H1 (cell line): ENCODE data around the gene MRPL55. TPM values are rescaled to one million over a fixed set of nuclear protein-coding genes. Genes with fewer than 3 reads are reported as not detected.

ENCODE experiments used
- CTCF ChIA-PET: fragments of 300-600 bp; sonication (Branson Sonifier 250); formaldehyde crosslinking; loops from one replicate; lab custom pipeline; 2021; ENCODE audit not compliant: partially characterized antibody; lab: Charles Lee
- POLR2A ChIA-PET: fragments of 300-600 bp; sonication (Branson Sonifier 250); formaldehyde crosslinking; loops from one replicate; lab custom pipeline; 2021; ENCODE audit warnings: inconsistent platforms; ENCODE audit not compliant: partially characterized antibody; lab: Charles Lee
- DNase-seq, 2 experiments: peaks; one replicate each; pipeline versions ENCODE4 v3.0.0 to v3.0.0-alpha.2; 2010 to 2022; ENCODE audit warnings: low spot score in 2 of 2, low read depth in 1 of 2, mixed read lengths in 1 of 2
- FAIRE-seq: peaks from 2 replicates; lab custom pipeline; 2011; peaks lifted over from hg19 to GRCh38; lab: Jason Lieb, UNC
- H2AFZ ChIP-seq: 2 replicates; pipeline ENCODE4 v1.8.1; 2012; ENCODE audit warnings: low read length, inconsistent platforms
- H2AK5ac ChIP-seq: 2 replicates; pipeline ENCODE4 v1.6.1; 2013; ENCODE audit warnings: low read depth, low read length
- H2BK120ac ChIP-seq: replicated peaks from 2 replicates; pipeline ENCODE3; 2013; ENCODE audit warnings: low read depth, low read length, inconsistent platforms
- H2BK12ac ChIP-seq: 2 replicates; pipeline ENCODE4 v1.6.1; 2013; ENCODE audit warnings: low read depth, low read length
- H2BK15ac ChIP-seq: 2 replicates; pipeline ENCODE4 v1.6.1; 2013; ENCODE audit warnings: low read length
- H2BK20ac ChIP-seq: 2 replicates; pipeline ENCODE4 v1.6.1; 2013; ENCODE audit warnings: low read length
- H2BK5ac ChIP-seq: 2 replicates; pipeline ENCODE4 v1.6.1; 2013; ENCODE audit warnings: low read depth, low read length
- H3K14ac ChIP-seq: 2 replicates; pipeline ENCODE4 v1.6.1; 2013; ENCODE audit warnings: inconsistent platforms; ENCODE audit not compliant: insufficient read length
- H3K18ac ChIP-seq: 2 replicates; pipeline ENCODE4 v1.6.1; 2013; ENCODE audit warnings: low read length; ENCODE audit errors: extremely low read depth
- H3K23ac ChIP-seq: 2 replicates; pipeline ENCODE4 v1.6.1; 2013; ENCODE audit warnings: inconsistent platforms; ENCODE audit not compliant: insufficient read length
- H3K23me2 ChIP-seq: 2 replicates; pipeline ENCODE4 v1.6.1; 2013; ENCODE audit warnings: low read depth, low read length
- H3K27ac ChIP-seq: 2 replicates; pipeline ENCODE4 v1.6.1; 2011; ENCODE audit warnings: low read depth, low read length, inconsistent platforms
- H3K27me3 ChIP-seq, 4 experiments: replicated peaks in 1 of 4; 1 replicate in 1 of 4; 2 replicates in 3 of 4; pipeline versions ENCODE4 v1.6.1 to v1.8.1; 2011 to 2013; ENCODE audit warnings: low read length in 3 of 4, mild to moderate bottlenecking in 3 of 4, inconsistent platforms in 2 of 4, mixed read lengths in 2 of 4, moderate library complexity in 1 of 4; ENCODE audit not compliant: control insufficient read depth in 3 of 4, insufficient read depth in 3 of 4; ENCODE audit errors: extremely low read depth in 1 of 4
- H3K36me3 ChIP-seq, 4 experiments: 2 replicates each; pipeline versions ENCODE4 v1.6.1 to v1.8.1; 2011 to 2013; ENCODE audit warnings: mild to moderate bottlenecking in 4 of 4, low read length in 3 of 4, moderate library complexity in 2 of 4, control low read depth in 1 of 4, inconsistent platforms in 1 of 4; ENCODE audit not compliant: insufficient read depth in 4 of 4, control insufficient read depth in 2 of 4
- H3K4ac ChIP-seq: replicated peaks from 2 replicates; pipeline ENCODE3; 2013; ENCODE audit warnings: low read length, low read depth, mixed read lengths, inconsistent platforms; ENCODE audit not compliant: insufficient read length
- H3K4me1 ChIP-seq, 4 experiments: replicated peaks in 1 of 4; 1 replicate in 1 of 4; 2 replicates in 3 of 4; pipeline versions ENCODE4 v1.6.1 to v1.8.1; 2011 to 2013; ENCODE audit warnings: low read length in 3 of 4, inconsistent platforms in 2 of 4, mixed read lengths in 1 of 4; ENCODE audit not compliant: insufficient read depth in 4 of 4, control insufficient read depth in 3 of 4
- H3K4me2 ChIP-seq, 2 experiments: 2 replicates each; pipeline versions ENCODE4 v1.6.1 to v1.8.1; 2011 to 2013; ENCODE audit warnings: low read depth in 2 of 2, low read length in 2 of 2, control low read depth in 1 of 2, inconsistent platforms in 1 of 2, mild to moderate bottlenecking in 1 of 2; ENCODE audit not compliant: insufficient read depth in 1 of 2
- H3K4me3 ChIP-seq, 4 experiments: fragments of 200-600, 300-600 bp in 1 of 4; sonication (generic), shearing (Covaris generic), sonication (Bioruptor Twin) in 1 of 4; 2 replicates each; pipeline versions ENCODE4 v1.5.1 to v1.8.1; 2011 to 2016; ENCODE audit warnings: low read length in 4 of 4, low read depth in 3 of 4, control low read depth in 2 of 4, inconsistent platforms in 2 of 4, mild to moderate bottlenecking in 2 of 4, mixed read lengths in 1 of 4, moderate library complexity in 1 of 4; ENCODE audit not compliant: insufficient read depth in 2 of 4; ENCODE audit errors: extremely low read depth in 1 of 4
- H3K56ac ChIP-seq: replicated peaks from 2 replicates; pipeline ENCODE3; 2013; ENCODE audit warnings: low read depth, mild to moderate bottlenecking, mixed read lengths, low read length, inconsistent platforms; ENCODE audit not compliant: insufficient read length
- H3K79me1 ChIP-seq: 2 replicates; pipeline ENCODE4 v1.6.1; 2013; ENCODE audit warnings: low read depth, low read length, control low read depth
- H3K79me2 ChIP-seq, 2 experiments: 2 replicates each; pipeline versions ENCODE4 v1.6.1 to v1.8.1; 2012 to 2013; ENCODE audit warnings: low read length in 2 of 2, mild to moderate bottlenecking in 2 of 2, inconsistent platforms in 1 of 2; ENCODE audit not compliant: insufficient read depth in 2 of 2, control insufficient read depth in 1 of 2
- H3K9ac ChIP-seq, 4 experiments: replicated peaks in 1 of 4; 1 replicate in 1 of 4; 2 replicates in 3 of 4; pipeline versions ENCODE4 v1.6.1 to v1.8.1; 2011 to 2013; ENCODE audit warnings: low read depth in 3 of 4, low read length in 3 of 4, control low read depth in 2 of 4, mild to moderate bottlenecking in 2 of 4, moderate library complexity in 2 of 4, inconsistent platforms in 1 of 4; ENCODE audit errors: extremely low read depth in 1 of 4
- H3K9me3 ChIP-seq, 2 experiments: 2 replicates each; pipeline versions ENCODE4 v1.6.1 to v1.8.1; 2012 to 2013; ENCODE audit warnings: mild to moderate bottlenecking in 2 of 2, moderate library complexity in 2 of 2, control low read depth in 1 of 2, inconsistent platforms in 1 of 2, low read depth in 1 of 2, low read length in 1 of 2, mixed read lengths in 1 of 2; ENCODE audit not compliant: insufficient read depth in 2 of 2
- H4K20me1 ChIP-seq, 2 experiments: replicated peaks in 1 of 2; 2 replicates each; pipeline versions ENCODE3 to v1.8.1; 2011 to 2013; ENCODE audit warnings: inconsistent platforms in 2 of 2, low read length in 2 of 2, mild to moderate bottlenecking in 1 of 2; ENCODE audit not compliant: insufficient read depth in 2 of 2, control insufficient read depth in 1 of 2
- H4K5ac ChIP-seq: 2 replicates; pipeline ENCODE4 v1.6.1; 2013; ENCODE audit warnings: low read length, low read depth, mixed read lengths, inconsistent platforms; ENCODE audit not compliant: insufficient read length
- H4K8ac ChIP-seq: 2 replicates; pipeline ENCODE4 v1.8.0; 2013; ENCODE audit warnings: mild to moderate bottlenecking, moderate library complexity, low read length, inconsistent platforms; ENCODE audit not compliant: insufficient read depth; ENCODE audit errors: extremely low read depth
- H4K91ac ChIP-seq: replicated peaks from 2 replicates; pipeline ENCODE3; 2013; ENCODE audit warnings: low read length, mixed read lengths, inconsistent platforms; ENCODE audit not compliant: insufficient read length
- CTBP2 ChIP-seq: IDR thresholded peaks from 2 replicates; pipeline ENCODE4 v1.7.0; 2011; ENCODE audit warnings: borderline replicate concordance, mild to moderate bottlenecking, moderate library complexity, mixed read lengths, low read length; ENCODE audit not compliant: insufficient read depth, insufficient read length
- EGR1 ChIP-seq: IDR thresholded peaks from 2 replicates; pipeline ENCODE4 v1.6.1; 2011; ENCODE audit warnings: low read depth, low read length, borderline replicate concordance
- NRF1 ChIP-seq: IDR thresholded peaks from 2 replicates; pipeline ENCODE4 v1.6.1; 2011; ENCODE audit warnings: mild to moderate bottlenecking, low read depth, low read length, improper control_type of control experiment
- POLR2A ChIP-seq, 2 experiments: IDR thresholded peaks; 1 replicate in 1 of 2; 2 replicates in 1 of 2; pipeline ENCODE4 v1.6.1; 2011; ENCODE audit warnings: low read depth in 2 of 2, low read length in 2 of 2, mild to moderate bottlenecking in 2 of 2; ENCODE audit errors: control extremely low read depth in 1 of 2
- SUZ12 ChIP-seq: fragments of 200-600 bp; sonication (generic); IDR thresholded peaks from 2 replicates; pipeline ENCODE4 v1.6.1; 2012; ENCODE audit warnings: mild to moderate bottlenecking, inconsistent platforms, low read length, moderate library complexity, mixed read lengths
- WGBS, 2 experiments: shearing (Covaris generic) in 1 of 2; methylation state at CpG; one replicate each; pipeline versions ENCODE4 v1.1.6 to v1.1.7; 2013 to 2015; ENCODE audit warnings: low lambda C conversion rate in 2 of 2, mixed read lengths in 2 of 2, inconsistent platforms in 1 of 2, low coverage in 1 of 2, missing lambda C conversion rate in 1 of 2; ENCODE audit not compliant: insufficient replicate concordance in 2 of 2, insufficient coverage in 1 of 2, insufficient read length in 1 of 2; ENCODE audit errors: extremely low coverage in 1 of 2, missing lambda C conversion rate in 1 of 2; 5-methylcytosine and 5-hydroxymethylcytosine counted together
- polyA plus RNA-seq, 7 experiments: library from polyadenylated mRNA; depleted of rRNA in 3 of 7; stranded (reverse) in 5 of 7; unstranded in 2 of 7; fragments of >200 nt in 5 of 7; fragments of 200-250 nt in 2 of 7; gene quantifications; 1 replicate in 5 of 7; 2 replicates in 1 of 7; 4 replicates in 1 of 7; pipeline versions ENCODE4 v1.2.1 to v1.2.3, GENCODE V29; 2011 to 2013; ENCODE audit warnings: missing spikeins in 2 of 7, mixed read lengths in 2 of 7
- total RNA-seq: library from RNA; stranded (reverse); fragmentation: NEBNext Ultra II Directional; extraction: Animal tissue kit (Norgen Biotek cat#: 25700); gene quantifications from 2 replicates; pipeline ENCODE4 v1.2.1, GENCODE V29; 2021
- TF ChIP-seq, protein P1 (sequence below): IDR thresholded peaks from 2 replicates; pipeline ENCODE4 v1.6.1; 2012; ENCODE audit warnings: low read length, inconsistent platforms

The MRPL55 gene
- total and polyA plus RNA-seq, 2 of the 8 experiments (the other 6 are each of a cell fraction or from before 2014, with no cell fraction given), result 59.0 to 244 TPM

DNA sequence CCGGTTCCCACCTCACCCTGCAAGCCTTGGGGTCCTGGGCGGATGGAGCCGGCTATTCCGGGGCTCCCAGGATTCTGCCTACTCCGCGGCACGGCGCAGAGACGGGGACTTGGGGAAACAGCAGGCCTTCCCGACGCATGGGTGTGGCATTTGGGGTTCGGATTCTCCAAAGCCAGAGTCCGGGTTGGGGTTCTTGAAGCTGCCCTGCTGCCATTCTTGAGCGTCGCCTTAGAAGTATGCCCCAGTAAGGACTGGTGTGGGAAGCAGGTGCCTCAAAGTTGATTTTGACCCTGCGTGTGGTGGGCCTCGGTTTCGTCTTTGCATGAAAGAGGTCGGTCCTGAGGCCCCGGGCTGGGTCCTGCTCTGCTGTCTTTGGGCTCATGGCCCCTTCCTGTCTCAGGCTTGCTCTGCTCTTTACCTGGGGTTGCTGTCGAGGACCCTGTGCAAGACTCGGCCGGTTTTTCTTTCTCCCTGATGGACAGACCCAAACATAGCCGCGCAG lies 31.7 kb upstream of the MRPL55 start:
- H2AK5ac ChIP-seq, result no peak overlapping the region
- FAIRE-seq (no peak), DNase-seq (no peak)
- CTCF ChIA-PET, result interaction anchor here (0.8 to 2.9 kb wide), 6 partner anchors 10 to 133 kb away, joined by 3 to 7 read pairs (median 3); partner anchors contain the start of gene IBA57
- no peaks in the 10 kb centered on the region for H3K9me3 ChIP-seq
- H4K91ac ChIP-seq, result no peak overlapping the region
- H3K4me2 ChIP-seq, result peak overlapping the region; percentile 67 to 88
- no peak overlapping the region for H2BK15ac ChIP-seq
- H3K79me1 ChIP-seq, result peaks cover 23% of the 10 kb centered on the region
- H2BK120ac ChIP-seq, result no peak overlapping the region
- POLR2A ChIA-PET, result interaction anchor here (0.9 to 3.9 kb wide), 8 partner anchors 9 to 73 kb away, joined by 3 to 30 read pairs (median 4); partner anchors contain the start of genes GJC2 and IBA57
- peak overlapping the region; percentile 90 to 97 (median 92); a peak in 6 of 7 replicates for H3K9ac ChIP-seq
- H4K20me1 ChIP-seq, result peaks cover 8 to 21% of the 10 kb centered on the region in 2 experiments
- H3K27me3 ChIP-seq, result peaks cover 0 to 14% (median 1%) of the 10 kb centered on the region in 4 experiments; a peak in 3 of 7 replicates
- H2BK12ac ChIP-seq, result no peak overlapping the region
- H2AFZ ChIP-seq, result no peak overlapping the region
- H2BK20ac ChIP-seq, result no peak overlapping the region
- no peak overlapping the region for H4K5ac ChIP-seq
- H4K8ac ChIP-seq, result peak overlapping the region; percentile 99; the same call in 1 of the 2 replicates
- H3K14ac ChIP-seq, result no peak overlapping the region
- H3K79me2 ChIP-seq, result peaks cover 0 to 43% of the 10 kb centered on the region in 2 experiments; a peak in 3 of 4 replicates
- no peak overlapping the region for H3K4ac ChIP-seq
- no peak overlapping the region for H3K23ac ChIP-seq
- peaks cover 0 to 10% (median 6%) of the 10 kb centered on the region in 4 experiments; a peak in 5 of 7 replicates for H3K4me1 ChIP-seq
- 0 out of 2 replicates have a peak overlapping the region, but pooled peaks have one; percentile 92 for H2BK5ac ChIP-seq
- TF ChIP-seq NRF1 (no peak), EGR1 (no peak), SUZ12 (0 out of 2 replicates have a peak, but pooled peaks have one; percentile 20), CTBP2 (no peak), POLR2A (IDR thresholded peaks at IDR 0.05; ENCODE audit: control extremely low read depth in 1 of 2, low read depth in 2 of 2, low read length in 2 of 2) (peak in 1 of 2 experiments; percentile 8; a peak in 1 of 3 replicates)
- TF ChIP-seq, protein P1, sequence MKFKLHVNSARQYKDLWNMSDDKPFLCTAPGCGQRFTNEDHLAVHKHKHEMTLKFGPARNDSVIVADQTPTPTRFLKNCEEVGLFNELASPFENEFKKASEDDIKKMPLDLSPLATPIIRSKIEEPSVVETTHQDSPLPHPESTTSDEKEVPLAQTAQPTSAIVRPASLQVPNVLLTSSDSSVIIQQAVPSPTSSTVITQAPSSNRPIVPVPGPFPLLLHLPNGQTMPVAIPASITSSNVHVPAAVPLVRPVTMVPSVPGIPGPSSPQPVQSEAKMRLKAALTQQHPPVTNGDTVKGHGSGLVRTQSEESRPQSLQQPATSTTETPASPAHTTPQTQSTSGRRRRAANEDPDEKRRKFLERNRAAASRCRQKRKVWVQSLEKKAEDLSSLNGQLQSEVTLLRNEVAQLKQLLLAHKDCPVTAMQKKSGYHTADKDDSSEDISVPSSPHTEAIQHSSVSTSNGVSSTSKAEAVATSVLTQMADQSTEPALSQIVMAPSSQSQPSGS, result no peak
- H3K23me2 ChIP-seq, result peaks cover 5% of the 10 kb centered on the region; the same call in 1 of the 2 replicates
- peak overlapping the region; percentile 80 to 93 (median 88) for H3K4me3 ChIP-seq
- peak overlapping the region; percentile 73 for H3K56ac ChIP-seq
- no peaks in the 10 kb centered on the region for H3K36me3 ChIP-seq
- peak overlapping the region; percentile 85; the same call in 1 of the 2 replicates for H3K27ac ChIP-seq
- 24% methylated on average over 23 of the region's 25 CpGs; no CpG with 5 or more reads in 1 of the 2 experiments for WGBS, 2 experiments
- no peak overlapping the region for H3K18ac ChIP-seq
